GM23248 (cell line): ENCODE data around the gene ANKRD1.

Experiments used
- EZH2 ChIP-seq: fragments of 200-600 bp; sonication (generic); IDR thresholded peaks from 2 replicates; pipeline ENCODE4 v1.6.1; 2018; ENCODE audit warnings: antibody characterized with exemption, mild to moderate bottlenecking; ENCODE audit not compliant: insufficient read depth, poor library complexity, severe bottlenecking
- EZH2phosphoT487 ChIP-seq: fragments of 200-600 bp; sonication (generic); IDR thresholded peaks from 2 replicates; pipeline ENCODE4 v1.6.1; 2018; ENCODE audit warnings: antibody characterized with exemption, moderate library complexity, mild to moderate bottlenecking, low read depth; ENCODE audit not compliant: insufficient read depth

- TF ChIP-seq EZH2 (no peak), EZH2phosphoT487 (peak; percentile 94)
Observed at GRCh38 chr10:90930971-90931871, 10.3 kb upstream of the ANKRD1 start.
